ENCODE data around the gene AGO4. TPM values are rescaled to one million over a fixed set of nuclear protein-coding genes. Genes with fewer than 3 reads are reported as not detected.
"Not testable (repeated sequence)": the region's sequence is repeated elsewhere in the genome, so short reads cannot be mapped to it uniquely, and the experiment has no call there.

The AGO4 gene
- polyA plus RNA-seq, 2 of the 4 experiments (the other 2 are of a cell fraction), result 3.1 to 4.7 TPM

DNA sequence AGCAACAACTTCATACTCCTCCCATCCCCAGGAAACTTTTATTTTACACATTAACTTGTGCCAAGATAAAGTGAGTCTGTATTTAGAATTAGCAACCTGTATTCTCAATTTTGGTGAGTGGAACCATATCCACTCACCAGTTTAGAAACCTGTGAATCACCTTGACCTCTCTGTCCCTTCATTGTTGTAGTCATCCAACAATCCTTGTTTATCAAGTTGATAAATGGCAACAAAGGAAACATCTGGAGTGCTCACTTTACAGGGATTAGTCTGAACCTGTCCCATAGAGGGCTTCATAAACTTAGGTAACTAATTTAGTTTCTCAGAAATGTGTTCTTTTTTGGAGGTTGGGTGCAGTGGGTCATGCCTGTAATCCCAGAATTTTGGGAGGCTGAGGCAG lies 34.1 kb upstream of the AGO4 start:
- ChIA-PET CTCF (interaction anchor here (0.7 to 1.0 kb wide), 4 partner anchors 49 to 921 kb away, joined by 3 read pairs; no protein-coding TSS in a partner anchor), POLR2A (no interaction called here)
- ATAC-seq, result no peak
- no peak for FAIRE-seq
- H3K4me2 ChIP-seq, result no peak overlapping the region
- DNase-seq (ENCODE audit: low read depth in 1 of 2, low spot score in 1 of 2), result no peak
- H3K4me1 ChIP-seq, result no peaks in the 10 kb centered on the region
- no peak overlapping the region for H3K27ac ChIP-seq
- H3K4me3 ChIP-seq, result no peak overlapping the region
- TF ChIP-seq FOSL2 (IDR thresholded peaks at IDR 0.05) (no peak), FOSL2 (CRISPR knock-in tag; IDR thresholded peaks at IDR 0.05) (no peak)
- H3K9me3 ChIP-seq, result no peaks in the 10 kb centered on the region

DNA sequence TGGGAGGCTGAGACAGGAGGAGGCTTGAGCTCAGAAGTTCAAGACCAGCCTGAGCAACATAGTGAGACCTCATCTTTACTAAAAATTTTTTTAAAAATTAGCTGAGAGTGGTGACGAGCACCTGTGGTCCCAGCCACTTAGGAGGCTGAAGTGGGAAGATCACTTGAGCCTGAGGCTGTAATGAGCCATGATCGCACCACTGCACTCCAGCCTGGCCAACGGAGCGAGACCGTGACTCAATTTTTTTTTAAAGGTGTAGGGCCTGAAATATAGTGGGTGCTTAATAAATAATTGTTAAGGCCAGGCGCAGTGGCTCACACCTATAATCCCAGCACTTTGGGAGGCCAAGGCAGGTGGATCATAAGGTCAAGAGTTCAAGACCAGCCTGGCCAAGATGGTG lies 31.6 kb upstream of the AGO4 start:
- POLR2A ChIA-PET; ATAC-seq; H3K4me2 ChIP-seq; H3K4me3 ChIP-seq; H3K27ac ChIP-seq; FAIRE-seq; H3K4me1 ChIP-seq; H3K9me3 ChIP-seq; DNase-seq (ENCODE audit: low read depth in 1 of 2, low spot score in 1 of 2): not testable (repeated sequence)
- CTCF ChIA-PET, result interaction anchor here (0.7 to 2.5 kb wide), 4 partner anchors 49 to 347 kb away, joined by 3 to 11 read pairs (median 4); no protein-coding TSS in a partner anchor
- WGBS (ENCODE audit: missing lambda C conversion rate), result 91% methylated on average over 6 of the region's 6 CpGs

DNA sequence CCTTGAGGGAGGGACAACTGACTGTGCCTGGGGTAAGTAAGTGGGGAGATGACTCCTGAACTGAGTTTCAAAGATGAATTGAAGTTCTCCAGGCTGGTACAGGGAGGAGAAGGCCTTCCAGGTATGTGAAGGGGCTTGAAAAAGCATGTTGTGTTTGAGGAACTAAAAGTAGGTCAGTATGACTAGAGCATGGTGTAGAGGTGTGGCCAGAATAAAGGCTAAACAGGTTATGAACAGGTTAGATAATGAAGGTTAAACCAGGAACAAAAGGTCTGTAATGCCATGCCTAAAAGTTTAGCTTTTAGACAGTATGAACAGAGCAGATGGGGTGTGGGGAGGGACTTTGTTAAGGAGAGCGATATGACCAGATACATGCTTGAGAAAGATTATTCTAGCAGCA lies 30.7 kb upstream of the AGO4 start:
- Histone ChIP-seq H3K27ac (no peak overlapping the region), H3K4me3 (no peak overlapping the region), H3K9me3 (no peaks in the 10 kb centered on the region), H3K4me1 (no peaks in the 10 kb centered on the region), H3K4me2 (no peak overlapping the region)
- no peak for DNase-seq (ENCODE audit: low read depth in 1 of 2, low spot score in 1 of 2)
- no peak for FAIRE-seq
- ChIA-PET POLR2A (no interaction called here), CTCF (interaction anchor here (1.2 to 2.5 kb wide), 2 partner anchors 50 to 213 kb away, joined by 3 to 11 read pairs; no protein-coding TSS in a partner anchor)
- TF ChIP-seq HOXB13 (CRISPR knock-in tag; IDR thresholded peaks at IDR 0.05; ENCODE audit: low read depth), result no peak
- TF ChIP-seq FOSL2 (IDR thresholded peaks at IDR 0.05), result no peak
- no peak for TF ChIP-seq FOSL2 (CRISPR knock-in tag; IDR thresholded peaks at IDR 0.05)
- ATAC-seq, result no peak
- WGBS (ENCODE audit: missing lambda C conversion rate), result 100% methylated on average over 1 of the region's 1 CpG

DNA sequence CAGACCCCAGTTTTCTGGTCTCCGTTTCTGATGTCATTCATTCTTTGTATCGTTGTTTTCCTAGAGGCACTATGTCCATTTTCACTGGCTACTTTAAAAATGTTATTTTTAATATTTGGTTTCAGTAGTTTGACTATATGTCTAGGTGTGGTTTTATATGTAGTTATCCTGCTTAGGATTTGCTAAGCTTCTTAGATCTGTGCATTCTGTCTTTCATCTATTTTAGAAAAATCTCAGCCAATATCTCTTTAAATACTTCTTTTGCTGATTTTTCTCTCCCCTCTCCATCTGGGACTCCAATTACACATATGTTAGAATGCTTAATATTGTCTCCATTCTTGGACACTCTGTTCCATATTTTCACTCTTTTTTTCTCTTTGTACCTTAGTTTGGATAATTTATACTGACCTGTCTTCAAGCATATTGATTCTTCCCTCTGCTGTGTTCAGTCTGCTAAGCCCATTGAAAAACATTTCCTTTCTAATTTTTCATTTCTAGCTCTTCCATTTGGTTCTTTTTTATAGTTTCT lies 24.7 kb upstream of the AGO4 start:
- ATAC-seq (no peak), FAIRE-seq (no peak), DNase-seq (ENCODE audit: low read depth in 1 of 2, low spot score in 1 of 2) (no peak)
- TF ChIP-seq RARB (CRISPR knock-in tag; IDR thresholded peaks at IDR 0.05) (no peak), ZFP36 (IDR thresholded peaks at IDR 0.05; ENCODE audit: borderline replicate concordance, partially characterized antibody) (no peak), CBX2 (IDR thresholded peaks at IDR 0.05; ENCODE audit: borderline replicate concordance, low read depth) (no peak), SMC3 (IDR thresholded peaks at IDR 0.05) (no peak), MYC (IDR thresholded peaks at IDR 0.05; ENCODE audit: borderline replicate concordance, low read length) (no peak), CBX8 (IDR thresholded peaks at IDR 0.05) (no peak), EHF (CRISPR knock-in tag; IDR thresholded peaks at IDR 0.05) (no peak), HEYL (CRISPR knock-in tag; IDR thresholded peaks at IDR 0.05) (no peak), EP300 (IDR thresholded peaks at IDR 0.05) (no peak), SREBF2 (IDR thresholded peaks at IDR 0.05) (no peak), RAD21 (conservative IDR thresholded peaks at IDR 0.05 in 1 of 2, IDR thresholded peaks at IDR 0.05 in 1 of 2) (no peak), JUN (IDR thresholded peaks at IDR 0.05) (no peak), FOXS1 (CRISPR knock-in tag; IDR thresholded peaks at IDR 0.05) (no peak), POLR2AphosphoS2 (conservative IDR thresholded peaks at IDR 0.05; ENCODE audit: low read length) (no peak)
- TF ChIP-seq, protein P1, sequence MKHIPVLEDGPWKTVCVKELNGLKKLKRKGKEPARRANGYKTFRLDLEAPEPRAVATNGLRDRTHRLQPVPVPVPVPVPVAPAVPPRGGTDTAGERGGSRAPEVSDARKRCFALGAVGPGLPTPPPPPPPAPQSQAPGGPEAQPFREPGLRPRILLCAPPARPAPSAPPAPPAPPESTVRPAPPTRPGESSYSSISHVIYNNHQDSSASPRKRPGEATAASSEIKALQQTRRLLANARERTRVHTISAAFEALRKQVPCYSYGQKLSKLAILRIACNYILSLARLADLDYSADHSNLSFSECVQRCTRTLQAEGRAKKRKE (CRISPR knock-in tag; IDR thresholded peaks at IDR 0.05; ENCODE audit: low read depth), result no peak
- TF ChIP-seq, protein P2, sequence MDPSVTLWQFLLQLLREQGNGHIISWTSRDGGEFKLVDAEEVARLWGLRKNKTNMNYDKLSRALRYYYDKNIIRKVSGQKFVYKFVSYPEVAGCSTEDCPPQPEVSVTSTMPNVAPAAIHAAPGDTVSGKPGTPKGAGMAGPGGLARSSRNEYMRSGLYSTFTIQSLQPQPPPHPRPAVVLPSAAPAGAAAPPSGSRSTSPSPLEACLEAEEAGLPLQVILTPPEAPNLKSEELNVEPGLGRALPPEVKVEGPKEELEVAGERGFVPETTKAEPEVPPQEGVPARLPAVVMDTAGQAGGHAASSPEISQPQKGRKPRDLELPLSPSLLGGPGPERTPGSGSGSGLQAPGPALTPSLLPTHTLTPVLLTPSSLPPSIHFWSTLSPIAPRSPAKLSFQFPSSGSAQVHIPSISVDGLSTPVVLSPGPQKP (IDR thresholded peaks at IDR 0.05; ENCODE audit: low read depth, low read length), result no peak
- TF ChIP-seq, protein P3, sequence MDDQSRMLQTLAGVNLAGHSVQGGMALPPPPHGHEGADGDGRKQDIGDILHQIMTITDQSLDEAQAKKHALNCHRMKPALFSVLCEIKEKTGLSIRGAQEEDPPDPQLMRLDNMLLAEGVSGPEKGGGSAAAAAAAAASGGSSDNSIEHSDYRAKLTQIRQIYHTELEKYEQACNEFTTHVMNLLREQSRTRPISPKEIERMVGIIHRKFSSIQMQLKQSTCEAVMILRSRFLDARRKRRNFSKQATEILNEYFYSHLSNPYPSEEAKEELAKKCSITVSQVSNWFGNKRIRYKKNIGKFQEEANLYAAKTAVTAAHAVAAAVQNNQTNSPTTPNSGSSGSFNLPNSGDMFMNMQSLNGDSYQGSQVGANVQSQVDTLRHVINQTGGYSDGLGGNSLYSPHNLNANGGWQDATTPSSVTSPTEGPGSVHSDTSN (IDR thresholded peaks at IDR 0.05), result no peak
- TF ChIP-seq, protein P4, sequence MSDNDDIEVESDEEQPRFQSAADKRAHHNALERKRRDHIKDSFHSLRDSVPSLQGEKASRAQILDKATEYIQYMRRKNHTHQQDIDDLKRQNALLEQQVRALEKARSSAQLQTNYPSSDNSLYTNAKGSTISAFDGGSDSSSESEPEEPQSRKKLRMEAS (IDR thresholded peaks at IDR 0.05), result no peak
- ChIA-PET POLR2A (interaction anchor here (0.9 kb wide), 1 partner anchor 14 kb away, joined by 4 read pairs; the partner anchor contains the start of gene CLSPN), CTCF (interaction anchor here (1.4 kb wide), 1 partner anchor 56 kb away, joined by 7 read pairs; no protein-coding TSS in a partner anchor)
- H3K4me1 ChIP-seq, result no peaks in the 10 kb centered on the region
- no peaks in the 10 kb centered on the region for H3K9me3 ChIP-seq
- no peak overlapping the region for H3K4me3 ChIP-seq
- H3K27ac ChIP-seq, result no peak overlapping the region
- no peak overlapping the region for H3K4me2 ChIP-seq
- WGBS (ENCODE audit: missing lambda C conversion rate), result 67% methylated on average over 2 of the region's 2 CpGs

DNA sequence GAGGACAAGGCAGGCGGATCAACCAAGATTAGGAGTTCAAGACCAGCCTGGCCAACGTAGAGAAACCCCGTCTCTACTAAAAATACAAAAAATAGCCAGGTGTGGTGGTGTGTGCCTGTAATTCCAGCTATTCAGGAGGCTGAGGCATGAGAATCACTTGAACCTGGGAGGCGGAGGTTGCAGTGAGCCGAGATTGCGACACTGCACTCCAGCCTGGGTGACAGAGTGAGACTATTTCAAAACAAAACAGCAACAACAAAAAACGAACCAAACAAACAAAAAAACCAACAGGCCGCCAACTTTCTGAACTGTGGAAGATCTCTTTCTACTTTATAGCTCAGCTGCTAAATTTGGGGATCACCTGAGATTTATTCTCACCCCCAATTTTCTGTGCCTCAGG lies 23.5 kb upstream of the AGO4 start:
- H3K27ac ChIP-seq; FAIRE-seq; H3K4me1 ChIP-seq; ATAC-seq; POLR2A ChIA-PET; H3K4me2 ChIP-seq; DNase-seq (ENCODE audit: low read depth in 1 of 2, low spot score in 1 of 2); H3K9me3 ChIP-seq; H3K4me3 ChIP-seq: not testable (repeated sequence)
- WGBS (ENCODE audit: missing lambda C conversion rate), result 80% methylated on average over 8 of the region's 8 CpGs
- CTCF ChIA-PET, result interaction anchor here (1.2 to 1.4 kb wide), 2 partner anchors 9 to 57 kb away, joined by 3 to 7 read pairs; no protein-coding TSS in a partner anchor

Data from A549 (cell line).